Mesenchymal stem cell (in vitro differentiated cells and primary cell): ENCODE data around the gene BTRC.

Experiments used
- DNase-seq: peaks from one replicate; pipeline ENCODE4 v3.0.0-alpha.2; 2013
- H2AFZ ChIP-seq: one replicate; pipeline ENCODE4 v1.6.1; 2013; ENCODE audit warnings: low read depth, mild to moderate bottlenecking, control low read depth, inconsistent platforms, low read length, moderate library complexity
- H2AK5ac ChIP-seq: 2 replicates; pipeline ENCODE4 v1.6.1; 2013; ENCODE audit warnings: low read length, moderate library complexity, mild to moderate bottlenecking, inconsistent platforms; ENCODE audit not compliant: severe bottlenecking
- H2BK120ac ChIP-seq: one replicate; pipeline ENCODE4 v1.6.1; 2013; ENCODE audit warnings: low read depth, mild to moderate bottlenecking, inconsistent platforms, low read length, moderate library complexity
- H2BK12ac ChIP-seq, 2 experiments: one replicate each; pipeline ENCODE4 v1.6.1; 2013; ENCODE audit warnings: inconsistent platforms in 2 of 2, low read length in 2 of 2, mild to moderate bottlenecking in 2 of 2, moderate library complexity in 2 of 2, control low read depth in 1 of 2
- H2BK15ac ChIP-seq: one replicate; pipeline ENCODE4 v1.6.1; 2013; ENCODE audit warnings: mild to moderate bottlenecking, low read depth, inconsistent platforms; ENCODE audit not compliant: poor library complexity, severe bottlenecking
- H2BK5ac ChIP-seq: 2 replicates; pipeline ENCODE4 v1.6.1; 2013; ENCODE audit warnings: low read depth, mild to moderate bottlenecking, low read length, control low read depth, inconsistent platforms; ENCODE audit not compliant: poor library complexity, severe bottlenecking
- H3K14ac ChIP-seq, 2 experiments: one replicate each; pipeline ENCODE4 v1.6.1; 2013; ENCODE audit warnings: inconsistent platforms in 2 of 2, low read length in 2 of 2, control low read depth in 1 of 2, mild to moderate bottlenecking in 1 of 2, moderate library complexity in 1 of 2
- H3K18ac ChIP-seq, 2 experiments: one replicate each; pipeline ENCODE4 v1.6.1; 2013; ENCODE audit warnings: inconsistent platforms in 2 of 2, low read length in 2 of 2, control low read depth in 1 of 2, low read depth in 1 of 2, mild to moderate bottlenecking in 1 of 2
- H3K23ac ChIP-seq, 2 experiments: one replicate each; pipeline ENCODE4 v1.6.1; 2013; ENCODE audit warnings: inconsistent platforms in 2 of 2, low read length in 2 of 2, mild to moderate bottlenecking in 2 of 2, moderate library complexity in 2 of 2, control low read depth in 1 of 2
- H3K27ac ChIP-seq: 2 replicates; pipeline ENCODE4 v1.5.1; 2013; ENCODE audit warnings: mild to moderate bottlenecking, moderate library complexity, low read length, control low read depth, inconsistent platforms; ENCODE audit not compliant: poor library complexity, severe bottlenecking
- H3K27me3 ChIP-seq, 2 experiments: 2 replicates each; pipeline versions ENCODE4 v1.6.1 to v1.7.0; 2013; ENCODE audit warnings: low read length in 2 of 2, mild to moderate bottlenecking in 2 of 2, moderate library complexity in 2 of 2, control low read depth in 1 of 2, inconsistent platforms in 1 of 2; ENCODE audit not compliant: control insufficient read depth in 1 of 2, insufficient read depth in 1 of 2
- H3K36me3 ChIP-seq, 2 experiments: 2 replicates each; pipeline versions ENCODE4 v1.6.1 to v1.7.0; 2013; ENCODE audit warnings: low read length in 2 of 2, control low read depth in 1 of 2, inconsistent platforms in 1 of 2, low read depth in 1 of 2, mild to moderate bottlenecking in 1 of 2; ENCODE audit not compliant: insufficient read depth in 2 of 2, control insufficient read depth in 1 of 2
- H3K4ac ChIP-seq, 2 experiments: one replicate each; pipeline ENCODE4 v1.6.1; 2013; ENCODE audit warnings: inconsistent platforms in 2 of 2, low read length in 2 of 2, mild to moderate bottlenecking in 2 of 2, moderate library complexity in 2 of 2, control low read depth in 1 of 2, low read depth in 1 of 2
- H3K4me1 ChIP-seq: 2 replicates; pipeline ENCODE4 v1.6.1; 2013; ENCODE audit warnings: low read depth, low read length, control low read depth; ENCODE audit not compliant: control insufficient read depth, insufficient read depth
- H3K4me2 ChIP-seq: 2 replicates; pipeline ENCODE4 v1.6.1; 2013; ENCODE audit warnings: low read length, mild to moderate bottlenecking, inconsistent platforms; ENCODE audit not compliant: poor library complexity, severe bottlenecking
- H3K4me3 ChIP-seq, 2 experiments: 2 replicates each; pipeline versions ENCODE4 v1.5.1 to v1.7.0; 2013; ENCODE audit warnings: low read length in 2 of 2, mild to moderate bottlenecking in 2 of 2, control low read depth in 1 of 2, low read depth in 1 of 2; ENCODE audit not compliant: insufficient read depth in 1 of 2
- H3K79me1 ChIP-seq: replicated peaks from 2 replicates; pipeline ENCODE4 v1.6.1; 2013; ENCODE audit warnings: mild to moderate bottlenecking, control low read depth, low read length, inconsistent platforms; ENCODE audit not compliant: poor library complexity, severe bottlenecking
- H3K9ac ChIP-seq: 2 replicates; pipeline ENCODE4 v1.7.0; 2013; ENCODE audit warnings: mild to moderate bottlenecking, low read length, moderate library complexity
- H3K9me3 ChIP-seq: 2 replicates; pipeline ENCODE4 v1.7.0; 2013; ENCODE audit warnings: mild to moderate bottlenecking, low read length; ENCODE audit not compliant: control insufficient read depth
- H4K8ac ChIP-seq: one replicate; pipeline ENCODE4 v1.6.1; 2013; ENCODE audit warnings: inconsistent platforms, mild to moderate bottlenecking, low read length, moderate library complexity
- H4K91ac ChIP-seq: one replicate; pipeline ENCODE4 v1.6.1; 2013; ENCODE audit warnings: mild to moderate bottlenecking, low read length, inconsistent platforms
- WGBS: methylation state at CpG from one replicate; pipeline ENCODE4 v1.1.7; 2013; ENCODE audit warnings: mixed read lengths; 5-methylcytosine and 5-hydroxymethylcytosine counted together

The BTRC gene

GRCh38 chr10:101525848-101526247 lies 171.9 kb downstream of the BTRC start:
- Histone ChIP-seq H3K23ac (no peak overlapping the region), H3K4me2 (no peak overlapping the region), H4K8ac (no peak overlapping the region), H3K36me3 (peaks cover 0 to 18% of the 10 kb centered on the region in 2 experiments), H3K18ac (no peak overlapping the region), H2AFZ (no peak overlapping the region), H2BK5ac (no peak overlapping the region), H3K14ac (no peak overlapping the region), H2BK120ac (no peak overlapping the region), H3K27me3 (no peaks in the 10 kb centered on the region), H3K79me1 (no peaks in the 10 kb centered on the region), H3K4me3 (no peak overlapping the region), H2BK15ac (no peak overlapping the region), H3K9ac (no peak overlapping the region), H3K4me1 (no peaks in the 10 kb centered on the region), H2BK12ac (no peak overlapping the region), H3K4ac (no peak overlapping the region), H3K9me3 (no peaks in the 10 kb centered on the region), H2AK5ac (no peak overlapping the region), H4K91ac (no peak overlapping the region), H3K27ac (no peak overlapping the region)
- WGBS, result 95% methylated on average over 5 of the region's 6 CpGs
- DNase-seq, result no peak

GRCh38 chr10:101529207-101529606 lies 175.2 kb downstream of the BTRC start:
- no peak overlapping the region for H2BK120ac ChIP-seq
- no peak overlapping the region for H3K18ac ChIP-seq
- H2BK12ac ChIP-seq, result no peak overlapping the region
- H3K79me1 ChIP-seq, result no peaks in the 10 kb centered on the region
- no peak overlapping the region for H4K8ac ChIP-seq
- H4K91ac ChIP-seq, result no peak overlapping the region
- H2BK15ac ChIP-seq, result no peak overlapping the region
- no peak overlapping the region for H3K4me3 ChIP-seq
- H2AFZ ChIP-seq, result no peak overlapping the region
- H3K9ac ChIP-seq, result no peak overlapping the region
- H3K36me3 ChIP-seq, result peaks cover 3 to 39% of the 10 kb centered on the region in 2 experiments
- H2BK5ac ChIP-seq, result no peak overlapping the region
- no peak overlapping the region for H3K4me2 ChIP-seq
- no peaks in the 10 kb centered on the region for H3K27me3 ChIP-seq
- no peak overlapping the region for H3K27ac ChIP-seq
- no peak overlapping the region for H3K14ac ChIP-seq
- no peaks in the 10 kb centered on the region for H3K9me3 ChIP-seq
- no peak overlapping the region for H2AK5ac ChIP-seq
- no peaks in the 10 kb centered on the region for H3K4me1 ChIP-seq
- H3K4ac ChIP-seq, result no peak overlapping the region
- no peak for DNase-seq
- no peak overlapping the region for H3K23ac ChIP-seq
- WGBS, result no CpG with 5 or more reads among the region's 1 CpG

- Histone ChIP-seq H3K27me3 (no peaks in the 10 kb centered on the region), H3K18ac (no peak overlapping the region)
- 94% methylated on average over 4 of the region's 4 CpGs for WGBS
Observed at GRCh38 chr10:101529725-101530553, 176.0 kb downstream of the BTRC start.

GRCh38 chr10:101535949-101536348 lies 182.0 kb downstream of the BTRC start:
- Histone ChIP-seq H3K4me1 (no peaks in the 10 kb centered on the region), H3K14ac (no peak overlapping the region), H4K8ac (no peak overlapping the region), H3K36me3 (peaks cover 3 to 64% of the 10 kb centered on the region in 2 experiments), H2AFZ (no peak overlapping the region), H3K23ac (no peak overlapping the region), H3K9ac (no peak overlapping the region), H2AK5ac (no peak overlapping the region), H3K18ac (no peak overlapping the region), H3K4me3 (no peak overlapping the region), H4K91ac (no peak overlapping the region), H3K27me3 (no peaks in the 10 kb centered on the region), H2BK5ac (no peak overlapping the region), H3K9me3 (no peaks in the 10 kb centered on the region), H3K27ac (no peak overlapping the region), H2BK12ac (no peak overlapping the region), H2BK120ac (no peak overlapping the region), H3K79me1 (no peaks in the 10 kb centered on the region), H2BK15ac (no peak overlapping the region), H3K4ac (no peak overlapping the region), H3K4me2 (no peak overlapping the region)
- 22% methylated on average over 1 of the region's 4 CpGs for whole genome bisulfite sequencing
- no peak for DNase-seq

More at GRCh38 chr10:101529725-101530553, 176.0 kb downstream of the BTRC start:
- Histone ChIP-seq H3K23ac (no peak overlapping the region), H4K91ac (no peak overlapping the region), H3K27ac (no peak overlapping the region), H2AK5ac (no peak overlapping the region), H2BK120ac (no peak overlapping the region), H3K4me1 (no peaks in the 10 kb centered on the region), H3K36me3 (peaks cover 3 to 46% of the 10 kb centered on the region in 2 experiments), H3K4me2 (no peak overlapping the region), H2BK15ac (no peak overlapping the region), H2BK5ac (no peak overlapping the region), H3K79me1 (no peaks in the 10 kb centered on the region), H2BK12ac (no peak overlapping the region), H3K9me3 (no peaks in the 10 kb centered on the region), H2AFZ (no peak overlapping the region), H3K4ac (no peak overlapping the region), H3K4me3 (no peak overlapping the region), H4K8ac (no peak overlapping the region), H3K14ac (no peak overlapping the region), H3K9ac (no peak overlapping the region)
- DNase-seq, result no peak
